ENCODE results near the gene GNGT1. TPM values are rescaled to one million over a fixed set of nuclear protein-coding genes. Genes with fewer than 3 reads are reported as not detected.
"Not testable (repeated sequence)": the region's sequence is repeated elsewhere in the genome, so short reads cannot be mapped to it uniquely, and the experiment has no call there.

The GNGT1 gene
- total and polyA plus RNA-seq, 7 experiments from 2014 or later, result not detected

GRCh38 chr7:93902777-93903423 is 3.5 kb upstream of the GNGT1 start:
- Mint-ChIP-seq H3K4me1 (no peaks in the 10 kb centered on the region), H3K36me3 (no peaks in the 10 kb centered on the region), H3K9me3 (peaks cover 0 to 2% (median 0%) of the 10 kb centered on the region in 11 donors), H3K27me3 (peaks cover 7 to 35% (median 13%) of the 10 kb centered on the region in 5 donors), H3K27ac (no peak overlapping the region), H3K4me3 (no peak overlapping the region)
- POLR2A ChIA-PET, result no interaction called here
- no peaks in the 10 kb centered on the region for H3K27me3 ChIP-seq (ENCODE audit: control insufficient read depth in 2 of 2, insufficient read depth in 2 of 2, low read length in 2 of 2)
- DNase-seq, result no peak
- no peaks in the 10 kb centered on the region for H3K9me3 ChIP-seq (ENCODE audit: control insufficient read depth in 2 of 3, low read length in 3 of 3)
- intact Hi-C loops (cut with micrococcal nuclease), result loop anchor here (1.0 to 10.0 kb wide), 5 partner anchors 184 to 658 kb away; no protein-coding TSS in a partner anchor
- no peak overlapping the region for H3K4me3 ChIP-seq (ENCODE audit: low read length)
- no peaks in the 10 kb centered on the region for H3K4me1 ChIP-seq (ENCODE audit: control insufficient read depth in 2 of 2, insufficient read depth in 2 of 2, low read length in 2 of 2)
- no peaks in the 10 kb centered on the region for H3K36me3 ChIP-seq (ENCODE audit: control insufficient read depth in 2 of 3, insufficient read depth in 3 of 3, low read length in 3 of 3)
- H3K27ac ChIP-seq (ENCODE audit: low read depth, low read length), result no peak overlapping the region
- CTCF ChIA-PET, result interaction anchor here (1.2 kb wide), 1 partner anchor 11 kb away, joined by 4 read pairs; no protein-coding TSS in a partner anchor
- peak; percentile 36 for ATAC-seq

- H3K4me3 Mint-ChIP-seq, result no peak overlapping the region
- Histone ChIP-seq H3K4me1 (ENCODE audit: control insufficient read depth in 2 of 2, insufficient read depth in 2 of 2, low read length in 2 of 2) (no peaks in the 10 kb centered on the region), H3K36me3 (ENCODE audit: control insufficient read depth in 2 of 3, insufficient read depth in 3 of 3, low read length in 3 of 3) (no peaks in the 10 kb centered on the region), H3K27me3 (ENCODE audit: control insufficient read depth in 2 of 2, insufficient read depth in 2 of 2, low read length in 2 of 2) (no peaks in the 10 kb centered on the region), H3K9me3 (ENCODE audit: control insufficient read depth in 2 of 3, low read length in 3 of 3) (no peaks in the 10 kb centered on the region), H3K4me3 (ENCODE audit: low read length) (no peak overlapping the region), H3K27ac (ENCODE audit: low read depth, low read length) (no peak overlapping the region)
- POLR2A ChIA-PET, result no interaction called here
- H3K4me1 Mint-ChIP-seq, result no peaks in the 10 kb centered on the region
- no peak for ATAC-seq
- H3K36me3 Mint-ChIP-seq, result no peaks in the 10 kb centered on the region
- peaks cover 0 to 2% (median 0%) of the 10 kb centered on the region in 11 donors for H3K9me3 Mint-ChIP-seq
- no peak overlapping the region for H3K27ac Mint-ChIP-seq
- CTCF ChIA-PET, result no interaction called here
- no peak for DNase-seq
- peaks cover 6 to 25% (median 12%) of the 10 kb centered on the region in 5 donors for H3K27me3 Mint-ChIP-seq
- intact Hi-C loops (cut with micrococcal nuclease), result no loop called here
Observed at GRCh38 chr7:93910076-93910994, 4.0 kb downstream of the GNGT1 start.

- H3K9me3 ChIP-seq (ENCODE audit: control insufficient read depth in 2 of 3, low read length in 3 of 3); intact Hi-C loops (cut with micrococcal nuclease); H3K4me1 Mint-ChIP-seq; H3K4me1 ChIP-seq (ENCODE audit: control insufficient read depth in 2 of 2, insufficient read depth in 2 of 2, low read length in 2 of 2); CTCF ChIA-PET; DNase-seq; H3K4me3 Mint-ChIP-seq; H3K4me3 ChIP-seq (ENCODE audit: low read length); H3K27me3 ChIP-seq (ENCODE audit: control insufficient read depth in 2 of 2, insufficient read depth in 2 of 2, low read length in 2 of 2); H3K36me3 ChIP-seq (ENCODE audit: control insufficient read depth in 2 of 3, insufficient read depth in 3 of 3, low read length in 3 of 3); H3K27ac Mint-ChIP-seq; H3K27ac ChIP-seq (ENCODE audit: low read depth, low read length); H3K9me3 Mint-ChIP-seq; H3K36me3 Mint-ChIP-seq; ATAC-seq; POLR2A ChIA-PET: not testable (repeated sequence)
- peaks cover 6 to 24% (median 12%) of the 10 kb centered on the region in 5 donors for H3K27me3 Mint-ChIP-seq
Observed at GRCh38 chr7:93911242-93911641, 4.9 kb downstream of the GNGT1 start.

- H3K36me3 ChIP-seq (ENCODE audit: control insufficient read depth in 2 of 3, insufficient read depth in 3 of 3, low read length in 3 of 3); H3K4me3 ChIP-seq (ENCODE audit: low read length); H3K9me3 ChIP-seq (ENCODE audit: control insufficient read depth in 2 of 3, low read length in 3 of 3); H3K4me1 Mint-ChIP-seq; H3K27ac ChIP-seq (ENCODE audit: low read depth, low read length); H3K9me3 Mint-ChIP-seq; H3K4me3 Mint-ChIP-seq; POLR2A ChIA-PET; H3K27ac Mint-ChIP-seq; CTCF ChIA-PET; H3K27me3 ChIP-seq (ENCODE audit: control insufficient read depth in 2 of 2, insufficient read depth in 2 of 2, low read length in 2 of 2); ATAC-seq; DNase-seq; H3K36me3 Mint-ChIP-seq; H3K4me1 ChIP-seq (ENCODE audit: control insufficient read depth in 2 of 2, insufficient read depth in 2 of 2, low read length in 2 of 2); intact Hi-C loops (cut with micrococcal nuclease): not testable (repeated sequence)
- H3K27me3 Mint-ChIP-seq, result peaks cover 10 to 20% (median 14%) of the 10 kb centered on the region in 5 donors
Observed at GRCh38 chr7:93911661-93912060, 5.3 kb downstream of the GNGT1 start.

- Mint-ChIP-seq H3K27ac (no peak overlapping the region), H3K36me3 (no peaks in the 10 kb centered on the region), H3K9me3 (peaks cover 0 to 1% (median 0%) of the 10 kb centered on the region in 11 donors), H3K4me1 (no peaks in the 10 kb centered on the region), H3K4me3 (no peak overlapping the region), H3K27me3 (peaks cover 10 to 25% (median 22%) of the 10 kb centered on the region in 5 donors)
- CTCF ChIA-PET, result interaction anchor here (1.1 kb wide), 1 partner anchor 10 kb away, joined by 4 read pairs; no protein-coding TSS in a partner anchor
- H3K4me3 ChIP-seq (ENCODE audit: low read length), result no peak overlapping the region
- POLR2A ChIA-PET, result no interaction called here
- H3K36me3 ChIP-seq (ENCODE audit: control insufficient read depth in 2 of 3, insufficient read depth in 3 of 3, low read length in 3 of 3), result no peaks in the 10 kb centered on the region
- no peak for DNase-seq
- H3K27ac ChIP-seq (ENCODE audit: low read depth, low read length), result no peak overlapping the region
- no peaks in the 10 kb centered on the region for H3K4me1 ChIP-seq (ENCODE audit: control insufficient read depth in 2 of 2, insufficient read depth in 2 of 2, low read length in 2 of 2)
- intact Hi-C loops (cut with micrococcal nuclease), result no loop called here
- no peak for ATAC-seq
- no peaks in the 10 kb centered on the region for H3K9me3 ChIP-seq (ENCODE audit: control insufficient read depth in 2 of 3, low read length in 3 of 3)
- no peaks in the 10 kb centered on the region for H3K27me3 ChIP-seq (ENCODE audit: control insufficient read depth in 2 of 2, insufficient read depth in 2 of 2, low read length in 2 of 2)
Observed at GRCh38 chr7:93913197-93913596, 6.8 kb downstream of the GNGT1 start.

GRCh38 chr7:93914581-93915066 is 8.3 kb downstream of the GNGT1 start:
- Mint-ChIP-seq H3K27me3 (peaks cover 10 to 25% (median 23%) of the 10 kb centered on the region in 5 donors), H3K36me3 (no peaks in the 10 kb centered on the region), H3K27ac (no peak overlapping the region), H3K9me3 (peaks cover 0 to 1% (median 0%) of the 10 kb centered on the region in 11 donors), H3K4me1 (no peaks in the 10 kb centered on the region), H3K4me3 (no peak overlapping the region)
- Histone ChIP-seq H3K9me3 (ENCODE audit: control insufficient read depth in 2 of 3, low read length in 3 of 3) (no peaks in the 10 kb centered on the region), H3K4me1 (ENCODE audit: control insufficient read depth in 2 of 2, insufficient read depth in 2 of 2, low read length in 2 of 2) (no peaks in the 10 kb centered on the region), H3K4me3 (ENCODE audit: low read length) (no peak overlapping the region), H3K36me3 (ENCODE audit: control insufficient read depth in 2 of 3, insufficient read depth in 3 of 3, low read length in 3 of 3) (no peaks in the 10 kb centered on the region), H3K27me3 (ENCODE audit: control insufficient read depth in 2 of 2, insufficient read depth in 2 of 2, low read length in 2 of 2) (no peaks in the 10 kb centered on the region), H3K27ac (ENCODE audit: low read depth, low read length) (no peak overlapping the region)
- intact Hi-C loops (cut with micrococcal nuclease), result no loop called here
- ChIA-PET CTCF (interaction anchor here (1.1 kb wide), 1 partner anchor 11 kb away, joined by 4 read pairs; no protein-coding TSS in a partner anchor), POLR2A (no interaction called here)
- ATAC-seq (no peak), DNase-seq (no peak)

Measured in naive thymus-derived CD4-positive, alpha-beta T cell (primary cell).